SK-N-SH treated with all-trans-retinoic acid at 6 μM for 48 hours (cell line): ENCODE results near the gene NDUFB10.

Source experiments
- ARNTL ChIP-seq: fragments of 450-650 bp; formaldehyde crosslinking; IDR thresholded peaks from 2 replicates; pipeline ENCODE4 v1.5.0; 2020; ENCODE audit warnings: low read depth, mild to moderate bottlenecking, moderate library complexity, borderline replicate concordance
- BACH2 ChIP-seq: fragments of 250-450 bp; sonication (Bioruptor Pico); IDR thresholded peaks from 2 replicates; pipeline ENCODE4 v1.9.0; 2021; ENCODE audit warnings: mild to moderate bottlenecking, borderline replicate concordance
- CSDC2 ChIP-seq: fragments of 250-450 bp; sonication (Bioruptor Pico); IDR thresholded peaks from 2 replicates; pipeline ENCODE4 v1.5.0; 2020; ENCODE audit warnings: mild to moderate bottlenecking, moderate library complexity
- PPARA ChIP-seq: fragments of 250-450 bp; sonication (Bioruptor Pico); IDR thresholded peaks from 2 replicates; pipeline ENCODE4 v1.5.0; 2020; ENCODE audit warnings: mild to moderate bottlenecking, borderline replicate concordance
- SNAI2 ChIP-seq: fragments of 250-450 bp; sonication (Bioruptor Pico); IDR thresholded peaks from 2 replicates; pipeline ENCODE4 v1.5.0; 2020; ENCODE audit warnings: mild to moderate bottlenecking, moderate library complexity
- TOX ChIP-seq: fragments of 250-450 bp; sonication (Bioruptor Pico); IDR thresholded peaks from 2 replicates; pipeline ENCODE4 v1.8.0; 2021; ENCODE audit warnings: mild to moderate bottlenecking, moderate library complexity, borderline replicate concordance
- ZC3H10 ChIP-seq: fragments of 250-450 bp; sonication (Bioruptor Pico); IDR thresholded peaks from 2 replicates; pipeline ENCODE4 v1.5.1; 2021; ENCODE audit warnings: mild to moderate bottlenecking, moderate library complexity
- ZFP3 ChIP-seq: fragments of 250-450 bp; sonication (Bioruptor Pico); IDR thresholded peaks from 2 replicates; pipeline ENCODE4 v1.5.0; 2020; ENCODE audit warnings: mild to moderate bottlenecking, moderate library complexity
- ZNF70 ChIP-seq: fragments of 450-650 bp; formaldehyde crosslinking; IDR thresholded peaks from 2 replicates; pipeline ENCODE4 v1.5.0; 2020; ENCODE audit warnings: mild to moderate bottlenecking, moderate library complexity
- ZNF8 ChIP-seq: fragments of 450-650 bp; formaldehyde crosslinking; IDR thresholded peaks from 2 replicates; pipeline ENCODE4 v1.5.0; 2020; ENCODE audit warnings: mild to moderate bottlenecking, moderate library complexity
- TF ChIP-seq, protein P1 (sequence below): fragments of 250-450 bp; sonication (Bioruptor Pico); IDR thresholded peaks from 2 replicates; pipeline ENCODE4 v1.8.0; 2020; ENCODE audit warnings: mild to moderate bottlenecking, moderate library complexity, borderline replicate concordance
- TF ChIP-seq, protein P2 (sequence below): fragments of 250-450 bp; sonication (Bioruptor Pico); IDR thresholded peaks from 2 replicates; pipeline ENCODE4 v1.5.0; 2020; ENCODE audit warnings: mild to moderate bottlenecking, moderate library complexity
- TF ChIP-seq, protein P3 (sequence below): fragments of 250-450 bp; sonication (Bioruptor Pico); IDR thresholded peaks from 2 replicates; pipeline ENCODE4 v1.5.1; 2020; ENCODE audit warnings: low read depth, mild to moderate bottlenecking, moderate library complexity

DNA sequence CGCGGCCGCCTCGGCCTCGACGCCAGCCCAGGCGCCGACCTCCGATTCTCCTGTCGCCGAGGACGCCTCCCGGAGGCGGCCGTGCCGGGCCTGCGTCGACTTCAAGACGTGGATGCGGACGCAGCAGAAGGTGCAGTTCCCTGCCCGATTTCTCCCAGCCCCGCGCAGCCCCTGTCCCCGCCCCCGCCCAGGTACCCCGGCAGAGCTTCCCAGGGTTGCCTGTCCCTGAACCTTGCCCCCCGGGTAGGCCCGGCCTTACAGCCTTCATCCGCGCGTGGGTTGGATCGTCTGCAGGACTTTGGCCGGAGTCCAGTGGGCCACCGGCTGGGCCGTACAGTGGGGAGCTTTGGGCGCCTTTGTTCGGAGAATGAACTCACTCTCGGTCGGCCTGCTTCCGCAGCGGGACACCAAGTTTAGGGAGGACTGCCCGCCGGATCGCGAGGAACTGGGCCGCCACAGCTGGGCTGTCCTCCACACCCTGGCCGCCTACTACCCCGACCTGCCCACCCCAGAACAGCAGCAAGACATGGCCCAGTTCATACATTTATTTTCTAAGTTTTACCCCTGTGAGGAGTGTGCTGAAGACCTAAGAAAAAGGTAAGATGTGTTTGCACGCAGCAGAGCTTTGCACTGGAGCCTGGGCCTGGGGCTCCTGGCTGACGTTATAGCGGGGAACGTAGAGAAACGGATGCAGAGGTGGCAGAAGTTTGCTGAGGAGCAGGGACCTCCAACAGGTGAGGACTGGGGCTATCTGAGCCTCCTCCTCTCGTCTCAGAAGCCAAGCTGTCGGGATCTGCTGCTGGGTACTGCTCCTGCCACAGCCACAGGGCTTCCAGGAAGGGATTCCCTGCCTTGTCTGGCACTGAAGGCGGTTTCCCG is 25.2 kb downstream of the NDUFB10 start:
- TF ChIP-seq, protein P1, sequence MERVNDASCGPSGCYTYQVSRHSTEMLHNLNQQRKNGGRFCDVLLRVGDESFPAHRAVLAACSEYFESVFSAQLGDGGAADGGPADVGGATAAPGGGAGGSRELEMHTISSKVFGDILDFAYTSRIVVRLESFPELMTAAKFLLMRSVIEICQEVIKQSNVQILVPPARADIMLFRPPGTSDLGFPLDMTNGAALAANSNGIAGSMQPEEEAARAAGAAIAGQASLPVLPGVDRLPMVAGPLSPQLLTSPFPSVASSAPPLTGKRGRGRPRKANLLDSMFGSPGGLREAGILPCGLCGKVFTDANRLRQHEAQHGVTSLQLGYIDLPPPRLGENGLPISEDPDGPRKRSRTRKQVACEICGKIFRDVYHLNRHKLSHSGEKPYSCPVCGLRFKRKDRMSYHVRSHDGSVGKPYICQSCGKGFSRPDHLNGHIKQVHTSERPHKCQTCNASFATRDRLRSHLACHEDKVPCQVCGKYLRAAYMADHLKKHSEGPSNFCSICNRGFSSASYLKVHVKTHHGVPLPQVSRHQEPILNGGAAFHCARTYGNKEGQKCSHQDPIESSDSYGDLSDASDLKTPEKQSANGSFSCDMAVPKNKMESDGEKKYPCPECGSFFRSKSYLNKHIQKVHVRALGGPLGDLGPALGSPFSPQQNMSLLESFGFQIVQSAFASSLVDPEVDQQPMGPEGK (CRISPR knock-in tag), result no peak
- TF ChIP-seq, protein P2, sequence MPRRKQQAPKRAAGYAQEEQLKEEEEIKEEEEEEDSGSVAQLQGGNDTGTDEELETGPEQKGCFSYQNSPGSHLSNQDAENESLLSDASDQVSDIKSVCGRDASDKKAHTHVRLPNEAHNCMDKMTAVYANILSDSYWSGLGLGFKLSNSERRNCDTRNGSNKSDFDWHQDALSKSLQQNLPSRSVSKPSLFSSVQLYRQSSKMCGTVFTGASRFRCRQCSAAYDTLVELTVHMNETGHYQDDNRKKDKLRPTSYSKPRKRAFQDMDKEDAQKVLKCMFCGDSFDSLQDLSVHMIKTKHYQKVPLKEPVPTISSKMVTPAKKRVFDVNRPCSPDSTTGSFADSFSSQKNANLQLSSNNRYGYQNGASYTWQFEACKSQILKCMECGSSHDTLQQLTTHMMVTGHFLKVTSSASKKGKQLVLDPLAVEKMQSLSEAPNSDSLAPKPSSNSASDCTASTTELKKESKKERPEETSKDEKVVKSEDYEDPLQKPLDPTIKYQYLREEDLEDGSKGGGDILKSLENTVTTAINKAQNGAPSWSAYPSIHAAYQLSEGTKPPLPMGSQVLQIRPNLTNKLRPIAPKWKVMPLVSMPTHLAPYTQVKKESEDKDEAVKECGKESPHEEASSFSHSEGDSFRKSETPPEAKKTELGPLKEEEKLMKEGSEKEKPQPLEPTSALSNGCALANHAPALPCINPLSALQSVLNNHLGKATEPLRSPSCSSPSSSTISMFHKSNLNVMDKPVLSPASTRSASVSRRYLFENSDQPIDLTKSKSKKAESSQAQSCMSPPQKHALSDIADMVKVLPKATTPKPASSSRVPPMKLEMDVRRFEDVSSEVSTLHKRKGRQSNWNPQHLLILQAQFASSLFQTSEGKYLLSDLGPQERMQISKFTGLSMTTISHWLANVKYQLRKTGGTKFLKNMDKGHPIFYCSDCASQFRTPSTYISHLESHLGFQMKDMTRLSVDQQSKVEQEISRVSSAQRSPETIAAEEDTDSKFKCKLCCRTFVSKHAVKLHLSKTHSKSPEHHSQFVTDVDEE (CRISPR knock-in tag), result no peak
- TF ChIP-seq ARNTL (CRISPR knock-in tag) (no peak), ZFP3 (CRISPR knock-in tag) (no peak), ZNF8 (CRISPR knock-in tag) (no peak), ZC3H10 (CRISPR knock-in tag) (no peak), TOX (CRISPR knock-in tag) (no peak), ZNF70 (no peak), BACH2 (CRISPR knock-in tag) (no peak), CSDC2 (CRISPR knock-in tag) (no peak), SNAI2 (no peak), PPARA (no peak)
- TF ChIP-seq, protein P3, sequence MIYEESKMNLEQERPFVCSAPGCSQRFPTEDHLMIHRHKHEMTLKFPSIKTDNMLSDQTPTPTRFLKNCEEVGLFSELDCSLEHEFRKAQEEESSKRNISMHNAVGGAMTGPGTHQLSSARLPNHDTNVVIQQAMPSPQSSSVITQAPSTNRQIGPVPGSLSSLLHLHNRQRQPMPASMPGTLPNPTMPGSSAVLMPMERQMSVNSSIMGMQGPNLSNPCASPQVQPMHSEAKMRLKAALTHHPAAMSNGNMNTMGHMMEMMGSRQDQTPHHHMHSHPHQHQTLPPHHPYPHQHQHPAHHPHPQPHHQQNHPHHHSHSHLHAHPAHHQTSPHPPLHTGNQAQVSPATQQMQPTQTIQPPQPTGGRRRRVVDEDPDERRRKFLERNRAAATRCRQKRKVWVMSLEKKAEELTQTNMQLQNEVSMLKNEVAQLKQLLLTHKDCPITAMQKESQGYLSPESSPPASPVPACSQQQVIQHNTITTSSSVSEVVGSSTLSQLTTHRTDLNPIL, result no peak
